SK-N-MC (cell line): Measurements from ENCODE around the gene GNLY.

Experiments
- EZH2 ChIP-seq: fragments of 200-600 bp; sonication (generic); IDR thresholded peaks from one replicate; pipeline ENCODE4 v1.6.1; 2017; ENCODE audit warnings: antibody characterized with exemption
- FOXP2 ChIP-seq: optimal IDR thresholded peaks from 2 replicates; pipeline ENCODE3; 2011; ENCODE audit warnings: mild to moderate bottlenecking, moderate library complexity; ENCODE audit not compliant: insufficient read depth; ENCODE audit errors: extremely low read length, control extremely low read depth
- POLR2AphosphoS5 ChIP-seq: IDR thresholded peaks from 2 replicates; pipeline ENCODE4 v1.6.1; 2012; ENCODE audit warnings: mild to moderate bottlenecking, low read depth, low read length, borderline replicate concordance

DNA sequence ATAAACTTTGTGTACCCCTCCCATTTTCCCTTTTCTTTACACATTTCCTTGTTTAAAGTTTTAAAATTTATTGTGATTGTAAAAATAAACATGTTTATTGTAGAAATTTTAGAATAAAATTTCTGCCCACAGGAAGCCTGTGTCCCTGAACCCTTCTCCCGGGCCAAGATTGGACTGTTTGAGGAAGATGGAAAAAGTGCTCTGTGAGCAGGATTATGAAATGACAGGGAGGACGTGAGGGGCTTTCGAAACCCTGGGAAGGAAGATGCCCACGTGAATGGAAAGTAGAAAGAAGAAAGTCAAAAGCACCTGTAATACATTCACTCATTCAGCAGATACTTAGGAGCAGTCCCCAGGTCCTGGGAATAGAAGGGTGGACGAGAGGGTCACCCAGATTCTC lies 34.2 kb downstream of the GNLY start:
- TF ChIP-seq EZH2 (no peak), POLR2AphosphoS5 (no peak), FOXP2 (no peak)
